GM18498 (cell line): ENCODE data around the gene ZNF695.

Experiments
- ATAC-seq: cut with Tn5 transposase; IDR thresholded peaks from one replicate; pipeline ENCODE4 v1.9.1; 2021; ENCODE audit warnings: mild to moderate bottlenecking, moderate library complexity; ENCODE audit not compliant: unreplicated experiment

The ZNF695 gene

GRCh38 chr1:246959944-246960693, 47.7 kb downstream of the ZNF695 start:
- ATAC-seq, result peak; percentile 51

- ATAC-seq, result no peak
Measured at GRCh38 chr1:246954126-246954525, 53.7 kb downstream of the ZNF695 start.

DNA sequence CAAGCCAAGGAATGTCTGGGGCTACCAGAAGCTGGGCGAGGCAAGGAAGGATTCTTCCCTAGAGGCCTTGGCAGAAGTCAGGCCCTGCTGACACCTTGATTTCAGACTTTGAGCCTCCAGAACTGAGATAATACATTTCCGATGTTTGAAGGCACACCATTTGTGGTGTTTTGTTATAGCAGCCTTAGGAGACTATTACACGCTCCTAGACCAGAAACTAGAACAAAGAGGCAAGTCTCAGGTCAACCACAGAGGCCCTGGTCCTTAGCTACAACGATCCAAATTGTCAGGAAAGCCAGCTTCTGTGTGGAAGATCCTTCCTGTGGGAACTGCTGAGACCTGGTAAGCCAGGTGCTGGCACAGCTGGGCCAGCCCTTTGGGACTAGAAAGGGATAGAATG, 56.4 kb downstream of the ZNF695 start:
- ATAC-seq, result no peak

DNA sequence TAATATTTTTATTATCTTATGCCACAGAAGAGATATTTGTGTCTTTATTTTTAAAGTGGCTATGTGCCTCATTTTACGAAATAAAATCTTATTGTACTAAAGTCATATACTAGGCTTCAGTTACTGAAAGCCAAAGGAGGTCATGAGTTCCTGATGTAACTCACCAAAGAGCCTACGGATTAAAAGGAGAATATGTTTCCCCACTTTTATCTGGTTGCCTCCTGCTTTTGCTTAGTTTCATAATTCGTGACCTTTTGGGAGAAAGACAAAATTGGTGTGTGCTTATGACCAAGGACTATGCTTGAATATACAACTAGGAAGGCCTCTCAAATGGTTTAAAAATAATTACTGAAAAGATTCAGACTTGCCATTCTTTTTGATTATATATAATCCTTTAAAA, 57.9 kb downstream of the ZNF695 start:
- no peak for ATAC-seq

DNA sequence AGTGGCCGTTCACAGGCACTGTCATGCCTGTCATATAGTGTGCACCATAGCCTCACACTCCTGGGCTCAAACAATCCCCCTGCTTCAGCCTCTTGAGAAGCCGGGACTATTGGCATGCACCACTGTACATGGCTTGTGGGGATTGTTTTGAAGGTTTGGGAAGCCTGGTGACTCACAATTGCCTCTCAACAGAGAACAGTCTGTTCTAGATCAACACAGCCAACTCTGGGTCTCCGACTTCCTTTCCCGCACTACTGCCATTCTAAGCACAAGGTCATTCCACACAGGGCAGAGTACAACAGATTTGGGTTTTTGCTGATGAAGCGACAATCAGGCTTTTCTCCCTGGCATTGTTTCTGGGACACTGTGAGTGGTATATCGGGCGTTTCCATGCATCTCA, 60.6 kb downstream of the ZNF695 start:
- no peak for ATAC-seq

DNA sequence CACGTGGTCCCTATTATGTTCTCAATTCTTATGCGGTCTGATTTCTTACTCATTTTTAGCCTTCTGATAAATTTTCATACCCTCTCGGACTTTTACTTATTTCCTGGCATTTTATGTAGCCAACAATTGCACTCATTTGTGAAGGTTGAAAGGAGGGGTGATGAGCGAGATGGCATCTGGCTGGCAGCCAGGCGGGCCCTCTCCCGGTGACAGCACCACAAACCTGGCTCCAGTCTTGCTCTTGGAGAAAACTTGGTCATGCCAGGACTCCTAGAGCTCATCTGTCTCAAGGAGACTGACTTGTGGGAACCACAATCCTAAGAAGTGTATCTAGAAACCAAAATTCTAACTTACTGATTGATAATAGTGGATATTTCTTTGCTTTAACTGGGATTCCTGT, 61.5 kb downstream of the ZNF695 start:
- ATAC-seq, result no peak
